Neural cell (in vitro differentiated cells): ENCODE measurements around the gene SCARB1.

ENCODE experiments used
- CTCF ChIP-seq: fragments of 450-650 bp; IDR thresholded peaks from 2 replicates; pipeline ENCODE4 v1.5.1; 2014; ENCODE audit warnings: antibody characterized with exemption, mild to moderate bottlenecking, moderate library complexity; ENCODE audit not compliant: poor library complexity, severe bottlenecking
- EP300 ChIP-seq: fragments of 450-650 bp; conservative IDR thresholded peaks from 2 replicates; pipeline ENCODE4 v1.6.1; 2014; ENCODE audit warnings: antibody characterized with exemption, mild to moderate bottlenecking, moderate library complexity; ENCODE audit not compliant: poor library complexity, severe bottlenecking
- POLR2AphosphoS5 ChIP-seq: IDR thresholded peaks from 2 replicates; pipeline ENCODE4 v1.6.1; 2012
- REST ChIP-seq: IDR thresholded peaks from 2 replicates; pipeline ENCODE4 v1.6.1; 2012; ENCODE audit warnings: borderline replicate concordance
- TAF1 ChIP-seq: IDR thresholded peaks from 2 replicates; pipeline ENCODE4 v1.6.1; 2012; ENCODE audit warnings: low read depth

GRCh38 chr12:124855275-124855957, 8.2 kb downstream of the SCARB1 start:
- TF ChIP-seq CTCF: no peak
- TF ChIP-seq EP300: no peak
- TF ChIP-seq TAF1: no peak
- TF ChIP-seq POLR2AphosphoS5: no peak
- TF ChIP-seq REST: no peak
